Chondrocyte (in vitro differentiated cells): ENCODE data around the gene ALK. TPM values are rescaled to one million over a fixed set of nuclear protein-coding genes. Genes with fewer than 3 reads are reported as not detected.

ENCODE experiments used
- DNase-seq: peaks from one replicate; pipeline ENCODE4 v3.0.0; 2021; ENCODE audit warnings: mixed read lengths, low spot score
- H3K27ac Mint-ChIP-seq: one replicate; pipeline ENCODE4 v1.8.0; 2021; ENCODE audit warnings: mild to moderate bottlenecking, moderate library complexity, mixed read lengths; ENCODE audit not compliant: unreplicated experiment
- H3K27me3 Mint-ChIP-seq: 2 replicates; pipeline ENCODE4 v1.8.0; 2021; ENCODE audit warnings: low read depth, mixed read lengths
- H3K36me3 Mint-ChIP-seq: 2 replicates; pipeline ENCODE4 v1.8.0; 2021; ENCODE audit warnings: low read depth, mixed read lengths
- H3K4me1 Mint-ChIP-seq: 2 replicates; pipeline ENCODE4 v1.8.0; 2021; ENCODE audit warnings: low read depth, mild to moderate bottlenecking, mixed read lengths
- H3K4me3 Mint-ChIP-seq: one replicate; pipeline ENCODE4 v1.8.0; 2021; ENCODE audit warnings: mild to moderate bottlenecking, moderate library complexity, mixed read lengths; ENCODE audit not compliant: unreplicated experiment
- H3K9me3 Mint-ChIP-seq: 2 replicates; pipeline ENCODE4 v1.8.0; 2021; ENCODE audit warnings: low read depth, mixed read lengths
- CTCF ChIP-seq: fragments of 200-600 bp; sonication (generic); IDR thresholded peaks from 2 replicates; pipeline ENCODE4 v1.5.0; 2021; ENCODE audit warnings: antibody characterized with exemption, mild to moderate bottlenecking, moderate library complexity
- total RNA-seq: library from RNA; stranded (reverse); gene quantifications from 3 replicates; pipeline ENCODE4 v1.2.1, GENCODE V29; 2021

Gene ALK
- total RNA-seq, 1 donor from 2014 or later: 0.07 TPM

- no peak for DNase-seq
- Mint-ChIP-seq H3K9me3 (no peaks in the 10 kb centered on the region), H3K27me3 (peaks cover 19% of the 10 kb centered on the region), H3K27ac (no peak overlapping the region), H3K4me3 (no peak overlapping the region), H3K36me3 (no peaks in the 10 kb centered on the region), H3K4me1 (peaks cover 1% of the 10 kb centered on the region)
- no peak for TF ChIP-seq CTCF
These were observed 353.4 kb downstream of the ALK start for GRCh38 chr2:29567906-29568520.

- no peaks in the 10 kb centered on the region for H3K36me3 Mint-ChIP-seq
- peaks cover 5% of the 10 kb centered on the region for H3K27me3 Mint-ChIP-seq
- no peak for TF ChIP-seq CTCF
- H3K4me3 Mint-ChIP-seq: no peak overlapping the region
- peaks cover 3% of the 10 kb centered on the region for H3K4me1 Mint-ChIP-seq
- no peak overlapping the region for H3K27ac Mint-ChIP-seq
- no peak for DNase-seq
- H3K9me3 Mint-ChIP-seq: no peaks in the 10 kb centered on the region
These were observed 357.7 kb downstream of the ALK start for GRCh38 chr2:29563697-29564096.

- Mint-ChIP-seq H3K9me3 (no peaks in the 10 kb centered on the region), H3K36me3 (no peaks in the 10 kb centered on the region), H3K4me3 (no peak overlapping the region), H3K4me1 (peaks cover 3% of the 10 kb centered on the region), H3K27me3 (no peaks in the 10 kb centered on the region), H3K27ac (no peak overlapping the region)
- no peak for DNase-seq
- TF ChIP-seq CTCF: no peak
These were observed 358.5 kb downstream of the ALK start for GRCh38 chr2:29562896-29563295.

- Mint-ChIP-seq H3K4me1 (peaks cover 3% of the 10 kb centered on the region), H3K36me3 (no peaks in the 10 kb centered on the region), H3K27me3 (no peaks in the 10 kb centered on the region), H3K27ac (no peak overlapping the region), H3K4me3 (no peak overlapping the region), H3K9me3 (no peaks in the 10 kb centered on the region)
- DNase-seq: no peak
- no peak for TF ChIP-seq CTCF
These were observed 359.1 kb downstream of the ALK start for GRCh38 chr2:29562319-29562718.

GRCh38 chr2:29561628-29562027 is 359.8 kb downstream of the ALK start:
- TF ChIP-seq CTCF: no peak
- DNase-seq: no peak
- Mint-ChIP-seq H3K27me3 (no peaks in the 10 kb centered on the region), H3K4me1 (peaks cover 3% of the 10 kb centered on the region), H3K4me3 (no peak overlapping the region), H3K36me3 (no peaks in the 10 kb centered on the region), H3K27ac (no peak overlapping the region), H3K9me3 (no peaks in the 10 kb centered on the region)
